ENCODE measurements around the gene ATP2B3. TPM values are rescaled to one million over a fixed set of nuclear protein-coding genes. Genes with fewer than 3 reads are reported as not detected.

Gene ATP2B3
- total and polyA plus RNA-seq, 4 experiments from 2014 or later, result 0.09 TPM; not detected in 3

- DNase-seq, result no peak
- Histone ChIP-seq H3K27me3 (ENCODE audit: insufficient read depth, low read length) (no peaks in the 10 kb centered on the region), H3K36me3 (ENCODE audit: insufficient read depth, low read length) (no peaks in the 10 kb centered on the region), H3K27ac (ENCODE audit: low read depth, low read length) (no peak overlapping the region), H3K4me1 (ENCODE audit: insufficient read depth, low read length) (peaks cover 17% of the 10 kb centered on the region), H3K9me3 (ENCODE audit: control insufficient read depth in 1 of 2, low read length in 2 of 2) (no peaks in the 10 kb centered on the region), H3K4me3 (ENCODE audit: low read length in 2 of 2) (no peak overlapping the region)
- Mint-ChIP-seq H3K27ac (no peak overlapping the region), H3K9me3 (peaks cover 0 to 2% (median 0%) of the 10 kb centered on the region in 8 donors), H3K27me3 (no peaks in the 10 kb centered on the region), H3K36me3 (peaks cover 0 to 2% of the 10 kb centered on the region in 2 donors), H3K4me1 (peaks cover 3 to 23% (median 11%) of the 10 kb centered on the region in 4 donors), H3K4me3 (peak overlapping the region in 2 of 8 donors; percentile 26 to 43)
- intact Hi-C loops (cut with micrococcal nuclease), result no loop called here
- ChIA-PET POLR2A (ENCODE audit: partially characterized antibody) (no interaction called here), CTCF (ENCODE audit: partially characterized antibody) (interaction anchor here (4.4 kb wide), 1 partner anchor 9 kb away, joined by 42 read pairs; the partner anchor contains the start of gene CCNQ)
Measured at GRCh38 chrX:153608376-153608775, 90.9 kb downstream of the ATP2B3 start.

GRCh38 chrX:153608806-153609205, 91.4 kb downstream of the ATP2B3 start:
- DNase-seq, result no peak
- no peak overlapping the region for H3K4me3 ChIP-seq (ENCODE audit: low read length in 2 of 2)
- H3K27me3 Mint-ChIP-seq, result no peaks in the 10 kb centered on the region
- peaks cover 13% of the 10 kb centered on the region for H3K4me1 ChIP-seq (ENCODE audit: insufficient read depth, low read length)
- intact Hi-C loops (cut with micrococcal nuclease), result no loop called here
- H3K36me3 ChIP-seq (ENCODE audit: insufficient read depth, low read length), result no peaks in the 10 kb centered on the region
- no peak overlapping the region for H3K27ac Mint-ChIP-seq
- H3K4me3 Mint-ChIP-seq, result peak overlapping the region in 1 of 8 donors; percentile 43
- H3K9me3 Mint-ChIP-seq, result peaks cover 0 to 3% (median 0%) of the 10 kb centered on the region in 8 donors
- H3K27me3 ChIP-seq (ENCODE audit: insufficient read depth, low read length), result no peaks in the 10 kb centered on the region
- H3K9me3 ChIP-seq (ENCODE audit: control insufficient read depth in 1 of 2, low read length in 2 of 2), result no peaks in the 10 kb centered on the region
- peaks cover 3 to 23% (median 7%) of the 10 kb centered on the region in 4 donors for H3K4me1 Mint-ChIP-seq
- H3K36me3 Mint-ChIP-seq, result peaks cover 0 to 2% of the 10 kb centered on the region in 2 donors
- ChIA-PET CTCF (ENCODE audit: partially characterized antibody) (interaction anchor here (0.6 to 4.4 kb wide), 14 partner anchors 9 to 1166 kb away, joined by 3 to 42 read pairs (median 4); partner anchors contain the start of genes CCNQ and DUSP9), POLR2A (ENCODE audit: partially characterized antibody) (interaction anchor here (1.5 to 2.4 kb wide), 3 partner anchors 9 to 41 kb away, joined by 3 to 25 read pairs (median 5); partner anchors contain the start of gene CCNQ)
- no peak overlapping the region for H3K27ac ChIP-seq (ENCODE audit: low read depth, low read length)

GRCh38 chrX:153609917-153610835, 92.7 kb downstream of the ATP2B3 start:
- DNase-seq, result peak; percentile 72 to 74 (median 73)
- H3K36me3 Mint-ChIP-seq, result peaks cover 0 to 2% of the 10 kb centered on the region in 2 donors
- H3K4me3 Mint-ChIP-seq, result peak overlapping the region; percentile 81 to 90 (median 83)
- Histone ChIP-seq H3K27ac (ENCODE audit: low read depth, low read length) (no peak overlapping the region), H3K27me3 (ENCODE audit: insufficient read depth, low read length) (no peaks in the 10 kb centered on the region), H3K36me3 (ENCODE audit: insufficient read depth, low read length) (no peaks in the 10 kb centered on the region), H3K9me3 (ENCODE audit: control insufficient read depth in 1 of 2, low read length in 2 of 2) (no peaks in the 10 kb centered on the region), H3K4me3 (ENCODE audit: low read length in 2 of 2) (peak overlapping the region in 1 of 2 donors; percentile 38), H3K4me1 (ENCODE audit: insufficient read depth, low read length) (peaks cover 17% of the 10 kb centered on the region)
- peaks cover 6 to 24% (median 13%) of the 10 kb centered on the region in 4 donors for H3K4me1 Mint-ChIP-seq
- peaks cover 0 to 6% (median 0%) of the 10 kb centered on the region in 8 donors for H3K9me3 Mint-ChIP-seq
- H3K27ac Mint-ChIP-seq, result peak overlapping the region; percentile 46 to 91 (median 79)
- CTCF ChIA-PET (ENCODE audit: partially characterized antibody), result interaction anchor here (0.8 to 4.4 kb wide), 18 partner anchors 11 to 649 kb away, joined by 3 to 42 read pairs (median 4); partner anchors contain the start of genes CCNQ and DUSP9
- intact Hi-C loops (cut with micrococcal nuclease), result loop anchor here (1.0 to 10.0 kb wide), 5 partner anchors 11 to 115 kb away; partner anchors contain the start of genes ABCD1, BCAP31 and CCNQ
- POLR2A ChIA-PET (ENCODE audit: partially characterized antibody), result interaction anchor here (0.6 to 2.4 kb wide), 8 partner anchors 8 to 1156 kb away, joined by 3 to 25 read pairs (median 3); partner anchors contain the start of gene CCNQ
- H3K27me3 Mint-ChIP-seq, result no peaks in the 10 kb centered on the region

GRCh38 chrX:153610836-153611213, 93.4 kb downstream of the ATP2B3 start:
- Histone ChIP-seq H3K27ac (ENCODE audit: low read depth, low read length) (no peak overlapping the region), H3K36me3 (ENCODE audit: insufficient read depth, low read length) (no peaks in the 10 kb centered on the region), H3K4me3 (ENCODE audit: low read length in 2 of 2) (peak overlapping the region in 1 of 2 donors; percentile 38), H3K27me3 (ENCODE audit: insufficient read depth, low read length) (no peaks in the 10 kb centered on the region), H3K9me3 (ENCODE audit: control insufficient read depth in 1 of 2, low read length in 2 of 2) (no peaks in the 10 kb centered on the region), H3K4me1 (ENCODE audit: insufficient read depth, low read length) (peaks cover 22% of the 10 kb centered on the region)
- Mint-ChIP-seq H3K4me1 (peaks cover 10 to 29% (median 17%) of the 10 kb centered on the region in 4 donors), H3K27me3 (no peaks in the 10 kb centered on the region), H3K9me3 (peaks cover 0 to 6% (median 0%) of the 10 kb centered on the region in 8 donors), H3K4me3 (peak overlapping the region; percentile 81 to 90 (median 83)), H3K36me3 (peaks cover 0 to 2% of the 10 kb centered on the region in 2 donors), H3K27ac (peak overlapping the region in 5 of 7 donors; percentile 13 to 91 (median 70))
- no peak for DNase-seq
- intact Hi-C loops (cut with micrococcal nuclease), result loop anchor here (1.0 to 10.0 kb wide), 5 partner anchors 12 to 114 kb away; partner anchors contain the start of genes ABCD1, BCAP31 and CCNQ
- CTCF ChIA-PET (ENCODE audit: partially characterized antibody), result interaction anchor here (1.3 to 4.4 kb wide), 4 partner anchors 11 to 57 kb away, joined by 3 to 42 read pairs (median 32); partner anchors contain the start of gene CCNQ
- POLR2A ChIA-PET (ENCODE audit: partially characterized antibody), result interaction anchor here (0.6 to 2.4 kb wide), 4 partner anchors 11 to 669 kb away, joined by 3 to 25 read pairs (median 3); partner anchors contain the start of gene CCNQ

- Histone ChIP-seq H3K4me1 (ENCODE audit: insufficient read depth, low read length) (peaks cover 22% of the 10 kb centered on the region), H3K4me3 (ENCODE audit: low read length in 2 of 2) (no peak overlapping the region), H3K27ac (ENCODE audit: low read depth, low read length) (no peak overlapping the region), H3K9me3 (ENCODE audit: control insufficient read depth in 1 of 2, low read length in 2 of 2) (no peaks in the 10 kb centered on the region), H3K27me3 (ENCODE audit: insufficient read depth, low read length) (no peaks in the 10 kb centered on the region), H3K36me3 (ENCODE audit: insufficient read depth, low read length) (no peaks in the 10 kb centered on the region)
- ChIA-PET POLR2A (ENCODE audit: partially characterized antibody) (interaction anchor here (0.6 to 2.4 kb wide), 3 partner anchors 12 to 53 kb away, joined by 3 to 25 read pairs (median 3); partner anchors contain the start of gene CCNQ), CTCF (ENCODE audit: partially characterized antibody) (interaction anchor here (1.3 to 4.4 kb wide), 5 partner anchors 12 to 57 kb away, joined by 3 to 42 read pairs (median 31); partner anchors contain the start of gene CCNQ)
- Mint-ChIP-seq H3K4me1 (peaks cover 10 to 32% (median 17%) of the 10 kb centered on the region in 4 donors), H3K27ac (peak overlapping the region in 2 of 7 donors; percentile 10 to 76), H3K36me3 (peaks cover 0 to 2% of the 10 kb centered on the region in 2 donors), H3K4me3 (peak overlapping the region in 1 of 8 donors; percentile 3), H3K9me3 (peaks cover 0 to 6% (median 0%) of the 10 kb centered on the region in 8 donors), H3K27me3 (no peaks in the 10 kb centered on the region)
- DNase-seq, result no peak
- intact Hi-C loops (cut with micrococcal nuclease), result loop anchor here (2.0 to 10.0 kb wide), 2 partner anchors 57 to 113 kb away; partner anchors contain the start of genes ABCD1 and BCAP31
Measured at GRCh38 chrX:153611298-153612095, 94.1 kb downstream of the ATP2B3 start.

- Histone ChIP-seq H3K4me3 (ENCODE audit: low read length in 2 of 2) (no peak overlapping the region), H3K27ac (ENCODE audit: low read depth, low read length) (no peak overlapping the region), H3K27me3 (ENCODE audit: insufficient read depth, low read length) (no peaks in the 10 kb centered on the region), H3K9me3 (ENCODE audit: control insufficient read depth in 1 of 2, low read length in 2 of 2) (no peaks in the 10 kb centered on the region), H3K36me3 (ENCODE audit: insufficient read depth, low read length) (no peaks in the 10 kb centered on the region), H3K4me1 (ENCODE audit: insufficient read depth, low read length) (peaks cover 22% of the 10 kb centered on the region)
- CTCF ChIA-PET (ENCODE audit: partially characterized antibody), result interaction anchor here (1.6 kb wide), 1 partner anchor 56 kb away, joined by 3 read pairs; no protein-coding TSS in a partner anchor
- H3K4me1 Mint-ChIP-seq, result peaks cover 10 to 32% (median 17%) of the 10 kb centered on the region in 4 donors
- H3K36me3 Mint-ChIP-seq, result peaks cover 0 to 2% of the 10 kb centered on the region in 2 donors
- no peak overlapping the region for H3K4me3 Mint-ChIP-seq
- H3K27ac Mint-ChIP-seq, result no peak overlapping the region
- intact Hi-C loops (cut with micrococcal nuclease), result loop anchor here (10.0 kb wide), 1 partner anchor 112 kb away; the partner anchor contains the start of genes ABCD1 and BCAP31
- H3K9me3 Mint-ChIP-seq, result peaks cover 0 to 6% (median 0%) of the 10 kb centered on the region in 8 donors
- H3K27me3 Mint-ChIP-seq, result no peaks in the 10 kb centered on the region
- no peak for DNase-seq
- POLR2A ChIA-PET (ENCODE audit: partially characterized antibody), result no interaction called here
Measured at GRCh38 chrX:153612413-153612812, 95.0 kb downstream of the ATP2B3 start.

All from CD4-positive, alpha-beta memory T cell (primary cell).